Immature natural killer cell (primary cell): ENCODE results near the gene KCNH2. TPM values are rescaled to one million over a fixed set of nuclear protein-coding genes. Genes with fewer than 3 reads are reported as not detected.
A peak's percentile ranks its signal among the peaks of the same experiment; 100 is the strongest.
"Not testable (repeated sequence)": the region's sequence is repeated elsewhere in the genome, so short reads cannot be mapped to it uniquely, and the experiment has no call there.

ENCODE experiments used
- DNase-seq, 3 donors: peaks; one replicate each; pipeline ENCODE4 v3.0.0; 2022; ENCODE audit warnings: mixed read lengths in 1 of 3
- H3K27ac Mint-ChIP-seq, 6 donors: one replicate each; pipeline ENCODE4 v1.8.0; 2020; ENCODE audit warnings: mixed read lengths in 6 of 6, mild to moderate bottlenecking in 5 of 6, inconsistent platforms in 4 of 6, moderate library complexity in 3 of 6
- H3K27me3 Mint-ChIP-seq, 3 donors: one replicate each; pipeline ENCODE4 v1.8.0; 2020 to 2021; ENCODE audit warnings: low read depth in 3 of 3, mild to moderate bottlenecking in 3 of 3, mixed read lengths in 3 of 3, moderate library complexity in 3 of 3, inconsistent platforms in 1 of 3
- H3K36me3 Mint-ChIP-seq, 3 donors: one replicate each; pipeline ENCODE4 v1.8.0; 2020; ENCODE audit warnings: mixed read lengths in 3 of 3, inconsistent platforms in 2 of 3, mild to moderate bottlenecking in 2 of 3
- H3K4me1 Mint-ChIP-seq, 2 donors: one replicate each; pipeline ENCODE4 v1.8.0; 2020; ENCODE audit warnings: inconsistent platforms in 2 of 2, mild to moderate bottlenecking in 2 of 2, mixed read lengths in 2 of 2, moderate library complexity in 1 of 2
- H3K4me3 Mint-ChIP-seq, 5 donors: one replicate each; pipeline ENCODE4 v1.8.0; 2020; ENCODE audit warnings: mild to moderate bottlenecking in 5 of 5, mixed read lengths in 5 of 5, inconsistent platforms in 3 of 5, moderate library complexity in 3 of 5
- H3K9me3 Mint-ChIP-seq, 6 donors: one replicate each; pipeline ENCODE4 v1.8.0; 2020; ENCODE audit warnings: mild to moderate bottlenecking in 6 of 6, mixed read lengths in 6 of 6, inconsistent platforms in 4 of 6, moderate library complexity in 3 of 6
- polyA plus RNA-seq, 3 donors: library from polyadenylated mRNA; unstranded; fragments of 300-500 nt; fragmentation: Illumina TruSeq; gene quantifications; one replicate each; pipeline ENCODE4 v1.2.3, GENCODE V29; 2021

The KCNH2 gene
- polyA plus RNA-seq, 3 donors from 2014 or later, result not detected

DNA sequence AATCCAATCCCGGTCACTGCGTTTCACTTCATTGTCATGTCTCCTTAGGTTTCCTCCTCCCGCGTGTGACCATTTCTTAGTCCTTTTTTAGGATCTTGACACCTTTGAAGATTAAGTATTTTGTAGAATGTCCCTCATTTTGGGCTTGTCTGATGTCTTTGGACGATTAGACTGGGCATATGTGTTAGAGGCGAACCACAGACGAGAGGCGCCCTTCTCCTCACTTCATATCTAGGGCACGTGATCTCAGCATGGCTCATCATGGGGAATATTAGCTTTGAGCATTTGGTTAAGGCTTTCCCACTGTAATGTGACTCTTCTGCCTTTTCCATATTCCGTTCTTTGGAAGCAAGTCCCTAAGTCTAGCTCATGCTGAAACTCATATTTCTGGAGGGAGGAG is 59.0 kb downstream of the KCNH2 start:
- no peak for DNase-seq
- Mint-ChIP-seq H3K27me3 (peaks cover 4 to 15% (median 10%) of the 10 kb centered on the region in 3 donors), H3K36me3 (no peaks in the 10 kb centered on the region), H3K4me1 (peaks cover 0 to 2% of the 10 kb centered on the region in 2 donors), H3K9me3 (no peaks in the 10 kb centered on the region), H3K4me3 (no peak overlapping the region), H3K27ac (no peak overlapping the region)

DNA sequence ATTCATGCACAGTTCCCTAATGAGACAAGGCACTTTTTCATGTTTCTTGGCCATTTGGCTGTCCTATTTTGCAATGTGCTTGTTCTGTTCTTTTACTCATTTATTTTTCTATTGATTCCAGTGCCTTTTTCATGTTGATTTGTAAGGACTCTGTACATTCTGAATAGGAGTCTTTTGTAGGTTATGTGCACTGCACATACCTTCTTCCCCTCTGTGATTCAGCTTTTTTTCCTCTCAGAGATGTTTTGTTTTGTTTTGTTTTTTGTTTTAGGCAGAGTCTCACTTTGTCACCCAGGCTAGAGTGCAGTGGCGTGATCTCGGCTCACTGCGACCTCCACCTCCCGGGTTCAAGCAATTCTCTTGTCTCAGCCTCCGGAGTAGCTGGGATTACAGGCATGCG is 59.7 kb downstream of the KCNH2 start:
- peaks cover 4 to 16% (median 10%) of the 10 kb centered on the region in 3 donors for H3K27me3 Mint-ChIP-seq
- no peaks in the 10 kb centered on the region for H3K36me3 Mint-ChIP-seq
- H3K4me1 Mint-ChIP-seq, result no peaks in the 10 kb centered on the region
- H3K4me3 Mint-ChIP-seq, result no peak overlapping the region
- DNase-seq, result no peak
- H3K27ac Mint-ChIP-seq, result no peak overlapping the region
- H3K9me3 Mint-ChIP-seq, result no peaks in the 10 kb centered on the region

DNA sequence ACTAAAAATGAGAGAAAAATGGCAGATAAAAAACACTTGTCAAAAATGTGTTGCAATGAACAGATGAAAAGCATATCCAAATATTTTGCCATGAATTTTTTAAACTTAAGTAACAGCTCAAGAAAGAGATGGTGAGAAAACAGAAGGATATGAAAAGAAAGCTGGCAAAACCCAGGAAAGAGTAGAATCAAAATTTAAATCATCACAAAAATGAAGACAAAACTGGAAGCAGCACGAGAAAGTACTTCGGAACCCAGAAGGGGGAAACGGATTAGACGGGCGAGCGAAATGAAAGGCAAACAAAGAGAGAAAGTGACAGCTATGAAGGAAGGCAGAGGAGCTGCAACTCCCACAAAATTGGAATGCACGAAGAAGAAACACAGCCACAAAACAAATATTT is 60.2 kb downstream of the KCNH2 start:
- no peaks in the 10 kb centered on the region for H3K4me1 Mint-ChIP-seq
- H3K9me3 Mint-ChIP-seq, result no peaks in the 10 kb centered on the region
- H3K27me3 Mint-ChIP-seq, result peaks cover 4 to 16% (median 10%) of the 10 kb centered on the region in 3 donors
- no peak for DNase-seq
- no peaks in the 10 kb centered on the region for H3K36me3 Mint-ChIP-seq
- H3K4me3 Mint-ChIP-seq, result no peak overlapping the region
- H3K27ac Mint-ChIP-seq, result no peak overlapping the region

DNA sequence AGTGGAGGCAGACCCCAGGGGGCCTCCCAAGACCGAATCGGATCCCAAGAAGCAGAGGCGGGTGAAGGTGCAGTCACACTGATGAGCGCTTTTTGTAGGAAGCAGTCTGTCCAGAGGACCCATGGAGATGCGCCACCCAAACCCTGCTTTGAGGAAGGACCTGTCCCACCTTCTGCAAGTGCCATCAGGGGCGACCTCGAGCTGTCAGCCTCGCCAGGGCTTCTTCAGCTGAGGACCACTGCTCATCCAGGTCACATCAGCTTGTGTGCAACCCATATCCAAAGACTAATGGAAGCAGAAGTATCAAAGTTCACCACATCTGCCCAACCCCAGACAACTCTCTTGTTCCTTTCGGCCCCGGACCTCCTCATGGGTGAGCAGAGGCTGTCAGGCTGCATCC is 61.5 kb downstream of the KCNH2 start:
- H3K4me3 Mint-ChIP-seq, result no peak overlapping the region
- no peaks in the 10 kb centered on the region for H3K9me3 Mint-ChIP-seq
- no peak overlapping the region for H3K27ac Mint-ChIP-seq
- H3K27me3 Mint-ChIP-seq, result peaks cover 7 to 10% (median 10%) of the 10 kb centered on the region in 3 donors
- H3K36me3 Mint-ChIP-seq, result no peaks in the 10 kb centered on the region
- H3K4me1 Mint-ChIP-seq, result no peaks in the 10 kb centered on the region
- no peak for DNase-seq

DNA sequence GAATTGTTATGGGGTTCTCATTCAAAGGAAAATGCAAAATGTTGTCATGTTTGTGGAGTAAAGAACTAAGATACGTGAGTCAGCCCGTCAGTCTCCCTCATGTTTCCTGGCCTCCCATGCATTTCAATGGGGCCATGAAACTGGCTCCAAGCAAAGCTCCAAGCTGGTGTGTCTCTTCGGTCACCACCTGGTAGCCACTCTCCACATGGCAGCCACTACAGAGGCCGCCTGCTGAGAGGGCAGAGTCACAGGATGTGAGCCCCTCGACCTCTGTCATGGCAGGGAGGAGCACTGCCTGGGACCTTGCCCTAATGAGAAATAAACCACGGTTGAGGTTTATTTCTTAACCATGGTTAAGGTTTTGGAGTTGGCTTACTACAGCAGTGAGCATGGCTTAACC is 63.2 kb downstream of the KCNH2 start:
- peaks cover 9 to 14% (median 10%) of the 10 kb centered on the region in 3 donors for H3K27me3 Mint-ChIP-seq
- no peaks in the 10 kb centered on the region for H3K36me3 Mint-ChIP-seq
- DNase-seq, result no peak
- no peak overlapping the region for H3K27ac Mint-ChIP-seq
- no peaks in the 10 kb centered on the region for H3K9me3 Mint-ChIP-seq
- no peak overlapping the region for H3K4me3 Mint-ChIP-seq
- peaks cover 0 to 6% of the 10 kb centered on the region in 2 donors for H3K4me1 Mint-ChIP-seq

GRCh38 chr7:150914196-150914595 is 63.9 kb downstream of the KCNH2 start:
- Mint-ChIP-seq H3K4me1 (peaks cover 6 to 13% of the 10 kb centered on the region in 2 donors), H3K4me3 (no peak overlapping the region), H3K27ac (no peak overlapping the region), H3K27me3 (peaks cover 10 to 20% (median 12%) of the 10 kb centered on the region in 3 donors), H3K9me3 (no peaks in the 10 kb centered on the region), H3K36me3 (no peaks in the 10 kb centered on the region)
- DNase-seq, result no peak

DNA sequence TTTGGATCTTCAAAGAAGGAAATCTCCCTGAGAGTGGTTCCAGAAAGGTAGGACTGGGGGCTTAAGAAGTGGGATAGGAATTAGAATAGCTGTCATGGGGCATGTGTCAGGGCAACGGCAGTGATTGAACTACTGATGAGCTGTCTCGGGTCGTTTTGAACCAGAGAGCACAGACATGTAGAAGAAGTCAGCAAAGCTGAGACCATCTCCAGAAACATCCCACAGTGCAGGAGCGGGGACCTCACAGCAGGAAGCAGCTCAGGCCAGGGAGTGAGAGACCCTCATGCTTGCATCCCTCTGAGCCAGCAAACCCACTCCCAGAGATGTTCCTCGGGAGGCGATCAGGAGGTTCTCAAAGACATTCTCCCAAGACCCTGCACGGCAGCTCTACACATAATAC is 65.7 kb downstream of the KCNH2 start:
- peaks cover 10 to 21% (median 17%) of the 10 kb centered on the region in 3 donors for H3K27me3 Mint-ChIP-seq
- DNase-seq, result no peak
- no peak overlapping the region for H3K27ac Mint-ChIP-seq
- H3K4me1 Mint-ChIP-seq, result peaks cover 11 to 17% of the 10 kb centered on the region in 2 donors
- H3K4me3 Mint-ChIP-seq, result no peak overlapping the region
- no peaks in the 10 kb centered on the region for H3K36me3 Mint-ChIP-seq
- no peaks in the 10 kb centered on the region for H3K9me3 Mint-ChIP-seq

DNA sequence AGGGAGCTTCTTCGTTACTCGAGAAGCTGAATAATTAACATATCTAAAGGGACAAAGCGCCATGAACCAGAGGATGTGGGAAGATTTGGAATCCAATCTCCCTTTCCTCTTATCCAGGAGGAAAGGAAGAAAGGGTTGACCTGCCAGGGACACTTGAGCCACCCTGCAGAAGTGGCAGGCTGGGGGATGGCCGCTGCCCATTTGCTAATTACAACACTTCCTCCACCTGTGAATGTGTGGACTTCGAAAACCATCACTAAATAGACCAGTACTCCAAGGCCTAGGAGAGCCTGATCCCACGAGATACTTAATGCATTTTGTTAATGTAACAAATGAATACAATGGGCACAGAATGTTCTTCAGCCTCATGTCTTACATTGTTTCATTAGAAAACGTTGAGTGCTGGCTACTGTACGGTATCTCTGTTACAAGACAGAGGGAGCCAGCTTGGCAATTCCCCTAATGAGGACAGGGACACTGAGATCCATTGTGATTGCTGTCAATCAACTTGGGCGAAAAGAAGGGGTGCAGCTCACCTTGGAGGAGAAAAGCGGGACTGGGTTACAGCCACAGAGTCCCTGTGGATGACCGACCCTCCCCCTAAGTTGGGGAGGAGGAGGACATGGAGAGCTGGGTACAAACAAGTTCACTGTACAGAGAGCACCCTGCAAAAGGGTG is 66.4 kb downstream of the KCNH2 start:
- no peak for DNase-seq
- peaks cover 12 to 21% (median 12%) of the 10 kb centered on the region in 3 donors for H3K27me3 Mint-ChIP-seq
- H3K27ac Mint-ChIP-seq, result no peak overlapping the region
- peaks cover 11 to 17% of the 10 kb centered on the region in 2 donors for H3K4me1 Mint-ChIP-seq
- H3K36me3 Mint-ChIP-seq, result no peaks in the 10 kb centered on the region
- H3K4me3 Mint-ChIP-seq, result no peak overlapping the region
- H3K9me3 Mint-ChIP-seq, result peaks cover 0 to 1% (median 0%) of the 10 kb centered on the region in 6 donors

- Mint-ChIP-seq H3K27me3 (peaks cover 11 to 28% (median 12%) of the 10 kb centered on the region in 3 donors), H3K9me3 (peaks cover 0 to 1% (median 0%) of the 10 kb centered on the region in 6 donors), H3K4me1 (peaks cover 11 to 17% of the 10 kb centered on the region in 2 donors), H3K4me3 (no peak overlapping the region), H3K36me3 (no peaks in the 10 kb centered on the region), H3K27ac (no peak overlapping the region)
- DNase-seq, result no peak
These were observed 67.1 kb downstream of the KCNH2 start for GRCh38 chr7:150910996-150911422.

DNA sequence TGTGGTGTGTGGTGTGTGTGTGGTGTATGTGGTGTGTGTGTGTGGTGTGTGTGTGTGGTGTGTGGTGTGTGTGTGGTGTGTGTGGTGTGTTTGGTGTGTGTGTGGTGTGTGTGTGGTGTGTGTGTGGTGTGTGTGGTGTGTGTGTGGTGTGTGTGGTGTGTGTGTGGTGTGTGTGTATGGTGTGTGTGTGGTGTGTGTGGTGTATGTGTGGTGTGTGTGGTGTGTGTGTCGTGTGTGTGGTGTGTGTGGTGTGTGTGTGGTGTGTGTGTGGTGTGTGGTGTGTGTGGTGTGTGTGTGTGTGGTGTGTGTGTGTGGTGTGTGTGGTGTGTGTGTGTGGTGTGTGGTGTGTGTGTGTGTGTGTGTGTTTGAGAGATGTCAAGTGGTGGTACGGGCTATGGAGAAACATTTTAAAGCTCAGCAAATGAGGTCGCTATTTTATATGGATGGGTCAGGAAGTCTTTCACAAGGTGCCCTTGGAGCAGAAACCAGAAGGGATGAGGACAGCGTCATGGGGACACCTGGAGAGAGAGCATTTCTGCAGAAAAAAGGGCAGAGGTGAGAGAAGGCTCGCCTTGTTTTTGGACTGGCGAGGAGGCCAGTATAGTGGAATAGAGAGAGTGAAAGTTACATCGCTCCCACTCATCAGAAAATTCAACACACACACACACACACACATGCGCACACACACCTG is 67.7 kb downstream of the KCNH2 start:
- DNase-seq, H3K4me3 Mint-ChIP-seq, H3K27ac Mint-ChIP-seq, H3K9me3 Mint-ChIP-seq, H3K36me3 Mint-ChIP-seq: not testable (repeated sequence)
- Mint-ChIP-seq H3K27me3 (peaks cover 9 to 29% (median 11%) of the 10 kb centered on the region in 3 donors), H3K4me1 (peaks cover 11 to 17% of the 10 kb centered on the region in 2 donors)

DNA sequence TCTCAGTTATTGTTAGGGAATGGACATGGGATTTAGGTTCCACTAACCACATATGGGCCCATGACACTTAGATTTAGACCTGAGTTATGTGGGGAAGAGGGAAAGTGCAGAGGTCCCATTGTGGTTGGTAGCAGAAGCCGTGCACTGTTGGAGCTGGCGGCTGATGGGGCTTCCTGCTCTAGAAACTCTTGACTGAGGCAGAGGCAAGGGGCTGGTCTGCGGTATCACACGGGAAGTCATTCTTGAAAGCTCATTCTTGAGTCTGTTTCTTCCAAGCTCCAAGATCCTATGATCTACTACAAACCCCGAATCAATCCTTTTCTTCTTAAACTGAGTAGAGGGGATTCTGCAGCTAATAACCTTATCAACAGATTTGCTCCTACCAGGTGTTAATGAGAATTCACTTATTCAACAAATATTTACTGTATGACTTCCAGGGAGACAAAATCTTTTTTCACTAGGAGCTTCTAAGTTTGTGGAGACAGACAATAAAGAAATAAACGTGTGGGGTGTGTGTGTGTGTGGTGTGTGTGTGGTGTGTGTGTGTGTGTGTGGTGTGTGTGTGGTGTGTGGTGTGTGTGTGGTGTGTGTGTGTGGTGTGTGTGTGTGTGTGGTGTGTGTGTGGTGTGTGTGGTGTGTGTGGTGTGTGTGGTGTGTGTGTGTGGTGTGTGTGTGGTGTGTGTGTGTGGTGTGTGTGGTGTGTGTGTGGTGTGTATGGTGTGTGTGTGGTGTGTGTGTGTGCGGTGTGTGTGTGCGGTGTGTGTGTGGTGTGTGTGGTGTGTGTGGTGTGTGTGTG is 68.7 kb downstream of the KCNH2 start:
- H3K27ac Mint-ChIP-seq, result peak overlapping the region in 3 of 6 donors; percentile 11 to 16 (median 13)
- H3K36me3 Mint-ChIP-seq, result no peaks in the 10 kb centered on the region
- peaks cover 11 to 17% of the 10 kb centered on the region in 2 donors for H3K4me1 Mint-ChIP-seq
- H3K9me3 Mint-ChIP-seq, result peaks cover 0 to 1% (median 0%) of the 10 kb centered on the region in 6 donors
- H3K4me3 Mint-ChIP-seq, result peak overlapping the region; percentile 26 to 73 (median 44)
- H3K27me3 Mint-ChIP-seq, result peaks cover 9 to 34% (median 9%) of the 10 kb centered on the region in 3 donors
- peak; percentile 48 to 53 (median 48) for DNase-seq

DNA sequence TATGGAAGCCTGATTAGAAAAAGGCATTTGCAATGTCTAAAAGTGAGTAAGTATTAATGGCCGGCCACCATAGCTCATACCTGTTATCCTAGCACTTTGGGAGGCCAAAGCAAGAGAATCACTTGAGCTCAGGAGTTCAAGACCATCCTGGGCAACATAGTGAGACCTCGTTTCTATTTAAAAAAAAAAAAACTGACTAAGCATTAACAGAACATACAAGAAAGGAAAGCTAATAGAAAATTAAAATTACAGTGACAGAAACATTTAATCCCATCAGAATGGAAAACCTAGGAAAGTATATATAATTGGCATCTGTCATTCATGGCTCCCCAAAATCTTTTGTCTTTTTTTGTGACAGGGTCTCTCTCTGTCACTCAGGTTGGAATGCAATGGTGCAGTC is 69.9 kb downstream of the KCNH2 start:
- H3K27ac Mint-ChIP-seq, result no peak overlapping the region
- H3K4me1 Mint-ChIP-seq, result peaks cover 11 to 17% of the 10 kb centered on the region in 2 donors
- H3K36me3 Mint-ChIP-seq, result no peaks in the 10 kb centered on the region
- no peak overlapping the region for H3K4me3 Mint-ChIP-seq
- H3K9me3 Mint-ChIP-seq, result peaks cover 0 to 1% (median 0%) of the 10 kb centered on the region in 6 donors
- H3K27me3 Mint-ChIP-seq, result peaks cover 9 to 39% (median 13%) of the 10 kb centered on the region in 3 donors
- DNase-seq, result no peak

- no peak overlapping the region for H3K4me3 Mint-ChIP-seq
- H3K36me3 Mint-ChIP-seq, result no peaks in the 10 kb centered on the region
- H3K27ac Mint-ChIP-seq, result no peak overlapping the region
- H3K4me1 Mint-ChIP-seq, result peaks cover 5% of the 10 kb centered on the region in 2 donors
- peaks cover 0 to 1% (median 0%) of the 10 kb centered on the region in 6 donors for H3K9me3 Mint-ChIP-seq
- H3K27me3 Mint-ChIP-seq, result peaks cover 10 to 43% (median 21%) of the 10 kb centered on the region in 3 donors
- no peak for DNase-seq
These were observed 73.9 kb downstream of the KCNH2 start for GRCh38 chr7:150904011-150904909.
